MG63 (cell line): ENCODE data around the gene GPR146. TPM values are rescaled to one million over a fixed set of nuclear protein-coding genes. Genes with fewer than 3 reads are reported as not detected.
A peak's percentile ranks its signal among the peaks of the same experiment; 100 is the strongest.
"Not testable (repeated sequence)": the region's sequence is repeated elsewhere in the genome, so short reads cannot be mapped to it uniquely, and the experiment has no call there.

Experiments
- DNase-seq: peaks from one replicate; pipeline ENCODE4 v3.0.0-alpha.2; 2020
- H3K27me3 ChIP-seq: fragments of 250-450 bp; sonication (Bioruptor Pico); 2 replicates; pipeline ENCODE4 v1.5.1; 2020; ENCODE audit warnings: mild to moderate bottlenecking, moderate library complexity
- H3K36me3 ChIP-seq: fragments of 250-450 bp; sonication (Bioruptor Pico); 2 replicates; pipeline ENCODE4 v1.5.1; 2020; ENCODE audit warnings: mild to moderate bottlenecking, moderate library complexity
- H3K4me3 ChIP-seq: fragments of 250-450 bp; sonication (Bioruptor Pico); 2 replicates; pipeline ENCODE4 v1.5.1; 2020; ENCODE audit warnings: mild to moderate bottlenecking, moderate library complexity
- H3K9me3 ChIP-seq: fragments of 250-450 bp; sonication (Bioruptor Pico); 2 replicates; pipeline ENCODE4 v1.5.1; 2020; ENCODE audit warnings: mild to moderate bottlenecking, moderate library complexity
- total RNA-seq: library from RNA; depleted of rRNA; stranded (reverse); fragments of >200 nt; shearing (Covaris generic); gene quantifications from 2 replicates; pipeline ENCODE4 v1.2.3, GENCODE V29; 2014; ENCODE audit warnings: low replicate concordance

The GPR146 gene
- total RNA-seq, 1 experiment from 2014 or later: 1.5 TPM

- Histone ChIP-seq H3K27me3 (no peaks in the 10 kb centered on the region), H3K4me3 (no peak overlapping the region), H3K36me3 (peaks cover 5% of the 10 kb centered on the region), H3K9me3 (no peaks in the 10 kb centered on the region)
- no peak for DNase-seq
These were observed 14.5 kb upstream of the GPR146 start for GRCh38 chr7:1029637-1030443.

GRCh38 chr7:1030444-1031070 is 13.8 kb upstream of the GPR146 start:
- H3K27me3 ChIP-seq: no peaks in the 10 kb centered on the region
- no peak overlapping the region for H3K4me3 ChIP-seq
- H3K36me3 ChIP-seq: peaks cover 5% of the 10 kb centered on the region; the same call in 1 of the 2 replicates
- no peaks in the 10 kb centered on the region for H3K9me3 ChIP-seq
- DNase-seq: no peak

DNA sequence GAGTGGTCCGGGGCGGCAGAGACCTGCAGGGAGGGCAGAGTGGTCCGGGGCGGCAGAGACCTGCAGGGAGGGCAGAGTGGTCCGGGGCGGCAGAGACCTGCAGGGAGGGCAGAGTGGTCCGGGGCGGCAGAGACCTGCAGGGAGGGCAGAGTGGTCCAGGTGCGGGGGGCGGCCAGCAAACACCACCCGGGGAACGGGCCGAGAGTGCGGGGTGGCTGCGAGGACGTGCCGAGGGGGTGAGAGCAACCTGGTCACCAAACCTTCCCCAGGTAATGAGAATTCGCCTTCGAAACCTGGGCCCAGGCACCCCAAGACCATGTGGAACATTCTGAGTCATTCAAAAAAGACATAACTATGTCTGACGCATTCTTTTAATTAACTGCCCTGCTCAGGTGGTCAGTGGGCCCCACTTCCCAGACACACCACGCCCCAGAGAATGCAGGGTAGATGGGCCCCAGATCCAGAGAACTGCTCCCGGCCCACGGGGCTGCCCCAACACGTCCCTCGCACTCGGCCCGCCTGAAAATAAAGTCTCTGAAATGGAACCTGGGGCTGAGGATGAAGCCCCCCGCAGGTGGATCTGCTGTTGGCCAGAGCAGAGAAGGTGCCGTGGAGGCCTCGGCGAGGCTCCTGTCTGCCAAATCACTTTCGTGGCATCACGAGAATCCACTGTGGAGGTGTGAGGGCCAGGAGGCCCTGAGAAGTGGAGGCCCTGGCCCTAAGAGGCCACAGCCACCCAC is 12.5 kb upstream of the GPR146 start:
- Histone ChIP-seq H3K4me3 (no peak overlapping the region), H3K9me3 (no peaks in the 10 kb centered on the region), H3K27me3 (no peaks in the 10 kb centered on the region), H3K36me3 (no peaks in the 10 kb centered on the region)
- no peak for DNase-seq

DNA sequence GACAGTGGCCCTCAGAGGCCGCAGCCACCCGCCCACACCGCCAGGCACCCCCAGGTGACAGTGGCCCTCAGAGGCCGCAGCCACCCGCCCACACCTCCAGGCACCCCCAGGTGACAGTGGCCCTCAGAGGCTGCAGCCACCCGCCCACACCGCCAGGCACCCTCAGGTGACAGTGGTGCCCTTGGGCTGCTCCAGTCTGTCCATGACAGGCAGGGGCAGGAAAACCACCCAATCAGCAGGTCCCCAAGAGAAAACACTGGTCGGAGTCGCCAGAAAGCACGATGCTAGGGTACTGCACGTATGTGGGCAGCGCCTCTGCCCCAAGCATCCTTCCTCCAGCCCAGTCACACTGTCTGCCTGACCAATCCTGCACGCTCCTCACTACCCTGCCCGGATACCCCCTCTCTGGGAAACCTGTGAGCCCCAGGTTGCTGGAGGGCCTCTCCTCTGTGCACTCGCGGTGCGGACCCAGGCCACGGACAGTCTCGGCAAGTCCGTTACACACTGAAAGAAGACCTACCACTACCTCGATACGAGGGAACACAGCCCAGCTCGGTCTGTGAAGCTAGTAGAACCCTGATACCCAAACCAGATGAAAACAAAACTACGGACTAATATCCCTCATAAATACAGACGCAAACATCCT is 11.7 kb upstream of the GPR146 start:
- Histone ChIP-seq H3K27me3 (no peaks in the 10 kb centered on the region), H3K9me3 (no peaks in the 10 kb centered on the region), H3K4me3 (no peak overlapping the region), H3K36me3 (no peaks in the 10 kb centered on the region)
- DNase-seq: no peak

- Histone ChIP-seq H3K36me3 (no peaks in the 10 kb centered on the region), H3K9me3 (no peaks in the 10 kb centered on the region)
- DNase-seq: no peak
These were observed 10.7 kb upstream of the GPR146 start for GRCh38 chr7:1033546-1034145.

GRCh38 chr7:1034769-1035168 is 9.6 kb upstream of the GPR146 start:
- not testable (repeated sequence) for DNase-seq, H3K36me3 ChIP-seq, H3K4me3 ChIP-seq, H3K27me3 ChIP-seq, H3K9me3 ChIP-seq

More at GRCh38 chr7:1033546-1034145, 10.7 kb upstream of the GPR146 start:
- H3K27me3 ChIP-seq: no peaks in the 10 kb centered on the region
- H3K4me3 ChIP-seq: no peak overlapping the region

GRCh38 chr7:1036164-1036928 is 8.0 kb upstream of the GPR146 start:
- not testable (repeated sequence) for DNase-seq, H3K9me3 ChIP-seq, H3K36me3 ChIP-seq, H3K27me3 ChIP-seq, H3K4me3 ChIP-seq

GRCh38 chr7:1040233-1040632 is 4.1 kb upstream of the GPR146 start:
- not testable (repeated sequence) for H3K27me3 ChIP-seq, H3K4me3 ChIP-seq, DNase-seq, H3K9me3 ChIP-seq, H3K36me3 ChIP-seq

DNA sequence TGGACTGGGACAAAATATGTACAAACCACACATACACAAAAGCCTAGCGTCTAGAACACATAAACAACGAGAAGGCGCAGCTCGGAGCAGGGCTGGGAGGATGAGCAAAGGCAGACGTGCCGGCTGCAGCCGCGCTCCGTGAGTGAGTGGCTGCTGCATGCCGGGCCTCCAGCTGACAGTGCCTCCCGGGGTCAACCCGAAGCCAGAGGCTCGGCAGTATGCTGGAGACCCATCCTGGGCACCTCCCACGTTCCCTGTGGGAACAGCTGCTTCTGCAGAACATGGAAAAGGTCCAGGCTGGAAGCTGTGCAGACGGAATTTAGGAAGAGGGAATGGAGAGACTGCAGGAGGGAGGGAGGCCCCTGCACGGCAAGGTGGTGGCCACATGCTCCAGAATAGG is 3.6 kb upstream of the GPR146 start:
- Histone ChIP-seq H3K27me3 (no peaks in the 10 kb centered on the region), H3K36me3 (no peaks in the 10 kb centered on the region), H3K9me3 (no peaks in the 10 kb centered on the region), H3K4me3 (no peak overlapping the region)
- peak; percentile 55 for DNase-seq

- no peaks in the 10 kb centered on the region for H3K9me3 ChIP-seq
- DNase-seq: no peak
- H3K27me3 ChIP-seq: no peaks in the 10 kb centered on the region
These were observed 2.5 kb upstream of the GPR146 start for GRCh38 chr7:1041551-1042491.

GRCh38 chr7:1042492-1042833 is 1.9 kb upstream of the GPR146 start:
- no peaks in the 10 kb centered on the region for H3K36me3 ChIP-seq
- no peak for DNase-seq
- H3K27me3 ChIP-seq: no peaks in the 10 kb centered on the region
- H3K9me3 ChIP-seq: no peaks in the 10 kb centered on the region
- H3K4me3 ChIP-seq: no peak overlapping the region

More at GRCh38 chr7:1041551-1042491, 2.5 kb upstream of the GPR146 start:
- no peaks in the 10 kb centered on the region for H3K36me3 ChIP-seq
- no peak overlapping the region for H3K4me3 ChIP-seq

- Histone ChIP-seq H3K36me3 (no peaks in the 10 kb centered on the region), H3K9me3 (no peaks in the 10 kb centered on the region), H3K27me3 (no peaks in the 10 kb centered on the region), H3K4me3 (peak overlapping the region; percentile 44)
- no peak for DNase-seq
These were observed 676 bp upstream of the GPR146 start for GRCh38 chr7:1043552-1044188.

DNA sequence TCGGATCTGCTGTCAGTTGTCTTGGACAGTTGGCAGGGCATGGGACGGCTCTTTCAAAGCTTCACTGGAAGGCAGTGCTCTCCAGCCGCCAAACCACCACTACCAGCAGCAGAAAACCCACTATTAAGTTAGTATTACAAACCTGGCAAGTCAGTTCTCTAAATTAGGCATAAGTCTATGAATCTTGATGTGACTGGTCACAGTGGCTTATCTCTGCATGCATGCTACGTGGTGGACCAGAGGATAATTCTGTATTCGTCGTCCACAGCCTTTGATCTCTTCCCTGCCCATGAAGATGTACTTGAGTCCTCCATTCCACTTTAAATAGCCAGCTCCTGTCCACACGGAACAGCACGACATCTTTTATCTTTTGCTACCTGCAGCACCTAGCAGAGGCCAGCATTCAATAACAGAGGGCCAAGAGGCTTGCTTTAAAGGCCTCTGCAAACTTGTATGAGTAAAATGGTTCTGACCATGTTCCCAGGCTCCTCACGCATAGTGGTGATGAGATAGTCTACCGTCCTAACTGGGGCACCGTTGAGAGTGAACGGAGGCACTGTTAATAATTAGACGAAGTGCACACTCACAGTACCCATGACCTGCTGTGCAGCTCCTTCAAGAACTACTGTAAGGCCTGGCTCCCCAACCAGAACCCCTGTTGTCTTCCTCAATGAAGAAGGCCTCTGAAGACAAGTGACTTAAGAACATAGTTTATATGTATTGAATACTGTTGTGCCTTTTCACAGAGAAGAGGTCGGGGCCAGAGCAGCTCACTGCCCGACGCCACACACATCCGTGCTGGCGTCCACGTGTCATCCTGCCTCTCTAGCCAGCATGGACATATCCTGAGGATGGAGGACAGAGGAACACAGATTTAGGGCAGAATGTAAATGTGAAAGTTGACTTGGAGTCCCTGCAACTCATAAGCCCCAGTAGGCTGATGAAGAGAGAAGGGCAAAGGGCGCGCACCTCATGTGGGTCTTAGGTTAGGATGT is 1.0 kb downstream of the GPR146 start:
- Histone ChIP-seq H3K4me3 (peak overlapping the region; percentile 60), H3K36me3 (no peaks in the 10 kb centered on the region), H3K27me3 (no peaks in the 10 kb centered on the region), H3K9me3 (no peaks in the 10 kb centered on the region)
- no peak for DNase-seq
